ENCODE results near the gene SRBD1. TPM values are rescaled to one million over a fixed set of nuclear protein-coding genes. Genes with fewer than 3 reads are reported as not detected.
A peak's percentile ranks its signal among the peaks of the same experiment; 100 is the strongest.

Gene SRBD1
- total and polyA plus RNA-seq, 12 donors: 2.5 to 13.5 (median 10.0) TPM

DNA sequence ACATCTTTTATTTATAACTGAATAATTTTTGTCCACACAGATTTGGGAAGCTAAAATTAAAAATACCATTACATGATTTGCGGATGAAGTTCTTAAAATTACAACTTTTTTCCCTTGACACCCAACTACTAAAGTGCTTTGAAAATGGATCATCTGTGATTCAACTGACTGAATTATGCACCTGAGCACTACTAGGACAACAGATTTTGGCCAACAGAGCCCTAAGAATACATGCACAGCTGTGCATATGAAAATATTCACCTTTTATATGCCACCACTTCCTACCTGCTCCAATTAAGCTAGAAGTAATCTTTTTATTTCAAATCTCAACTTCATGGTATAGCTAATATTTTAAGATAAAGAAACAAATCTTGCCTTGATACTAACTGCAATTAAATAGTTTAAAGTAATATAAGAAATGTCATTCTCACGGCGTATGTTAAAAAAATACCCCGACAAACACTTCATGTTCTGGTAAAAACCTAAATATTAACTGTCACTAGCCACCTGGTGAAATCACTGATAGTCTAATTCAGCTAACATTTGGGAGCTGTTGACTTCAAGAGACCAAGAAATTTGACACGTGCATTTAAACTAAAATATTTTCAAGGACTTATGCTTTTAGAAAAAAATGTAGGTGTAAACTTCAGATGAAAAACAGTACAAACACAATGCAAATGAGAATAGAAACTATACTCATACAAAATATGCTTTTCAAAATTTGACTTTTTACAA is 153.7 kb downstream of the SRBD1 start:
- Histone ChIP-seq H3K9me3 (no peaks in the 10 kb centered on the region), H3K27ac (no peak overlapping the region), H3K4me1 (peaks cover 0 to 25% (median 14%) of the 10 kb centered on the region in 9 donors), H3K27me3 (no peaks in the 10 kb centered on the region), H3K36me3 (peaks cover 0 to 4% (median 0%) of the 10 kb centered on the region in 9 donors), H3K4me3 (no peak overlapping the region)
- intact Hi-C loops (cut with DNase I): no loop called here
- DNase-seq: no peak
- no peak for TF ChIP-seq CTCF (IDR thresholded peaks at IDR 0.05)
- ATAC-seq: no peak
- WGBS, 2 donors: 97 to 98% methylated on average over 5 of the region's 5 CpGs

DNA sequence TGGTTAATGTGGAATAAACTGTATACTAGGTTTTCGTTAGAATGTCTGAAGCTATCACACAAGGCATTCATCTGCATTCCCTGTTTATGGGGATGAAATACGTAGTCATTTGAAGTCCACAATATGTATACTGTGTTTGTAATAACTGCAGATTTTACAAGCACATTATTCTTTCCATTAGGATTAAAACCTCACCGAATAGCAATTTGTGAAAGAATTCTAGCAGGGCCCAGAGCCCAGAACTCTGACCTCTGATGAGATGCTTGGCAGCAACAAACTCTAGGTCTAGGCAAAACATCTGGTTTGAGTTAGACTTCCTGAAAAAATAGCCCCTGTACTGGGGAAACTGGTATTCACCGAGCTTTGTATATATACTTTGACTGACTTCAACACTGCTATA is 158.2 kb downstream of the SRBD1 start:
- DNase-seq (peak in 1 of 2 donors; percentile 36), ATAC-seq (peak in 6 of 8 donors; percentile 35 to 80 (median 58))
- Histone ChIP-seq H3K36me3 (no peaks in the 10 kb centered on the region), H3K4me3 (no peak overlapping the region), H3K9me3 (no peaks in the 10 kb centered on the region), H3K27me3 (no peaks in the 10 kb centered on the region), H3K4me1 (peaks cover 0 to 9% (median 0%) of the 10 kb centered on the region in 9 donors), H3K27ac (no peak overlapping the region)
- no peak for TF ChIP-seq CTCF (IDR thresholded peaks at IDR 0.05)
- intact Hi-C loops (cut with DNase I): no loop called here
- 70 to 73% methylated on average over 4 of the region's 4 CpGs for WGBS, 2 donors

GRCh38 chr2:45450634-45451033 is 160.4 kb downstream of the SRBD1 start:
- ATAC-seq (no peak), DNase-seq (no peak)
- peaks cover 0 to 8% (median 0%) of the 10 kb centered on the region in 9 donors for H3K4me1 ChIP-seq
- no peaks in the 10 kb centered on the region for H3K27me3 ChIP-seq
- intact Hi-C loops (cut with DNase I): no loop called here
- no peaks in the 10 kb centered on the region for H3K36me3 ChIP-seq
- 86 to 89% methylated on average over 2 of the region's 2 CpGs for WGBS, 2 donors
- H3K9me3 ChIP-seq: no peaks in the 10 kb centered on the region
- H3K27ac ChIP-seq: no peak overlapping the region
- H3K4me3 ChIP-seq: no peak overlapping the region
- TF ChIP-seq CTCF (IDR thresholded peaks at IDR 0.05): no peak

- TF ChIP-seq CTCF (IDR thresholded peaks at IDR 0.05): no peak
- no peak overlapping the region for H3K4me3 ChIP-seq
- intact Hi-C loops (cut with DNase I): no loop called here
- ATAC-seq (no peak), DNase-seq (no peak)
- H3K9me3 ChIP-seq: no peaks in the 10 kb centered on the region
- no peaks in the 10 kb centered on the region for H3K27me3 ChIP-seq
- peaks cover 0 to 8% (median 0%) of the 10 kb centered on the region in 9 donors for H3K4me1 ChIP-seq
- no peak overlapping the region for H3K27ac ChIP-seq
- H3K36me3 ChIP-seq: no peaks in the 10 kb centered on the region
- WGBS, 2 donors: 93 to 99% methylated on average over 3 of the region's 3 CpGs
Measured at GRCh38 chr2:45448217-45448616, 162.8 kb downstream of the SRBD1 start.

All from heart right ventricle (tissue), 16 donors.